ENCODE results near the gene ZNF574. TPM values are rescaled to one million over a fixed set of nuclear protein-coding genes. Genes with fewer than 3 reads are reported as not detected.

ZNF574 gene
- total RNA-seq, 2 experiments from 2014 or later: 16.8 to 17.2 TPM

Other genes with a start within 250 kb of the ZNF574 start
- not detected for gene LYPD4, start 231.5 kb upstream of the ZNF574 start, total RNA-seq
- not detected for gene DMRTC2, start 231.1 kb upstream of the ZNF574 start, total RNA-seq
- gene RPS19, start 215.9 kb upstream of the ZNF574 start, total RNA-seq: 1,000 to 10,000 TPM; 2,995 to 3,062 TPM
- 1 to 10 TPM; 4.7 to 6.4 TPM for gene CD79A, start 198.9 kb upstream of the ZNF574 start, total RNA-seq
- 100 to 1,000 TPM; 294 to 297 TPM for gene ARHGEF1, start 193.0 kb upstream of the ZNF574 start, total RNA-seq
- gene ERFL, start 147.7 kb upstream of the ZNF574 start, total RNA-seq: 1 to 10 TPM; 1.1 to 1.3 TPM
- gene RABAC1, start 116.8 kb upstream of the ZNF574 start, total RNA-seq: 10 to 100 TPM; 68.1 to 73.5 TPM
- 1 to 10 TPM; 2.9 to 3.0 TPM for gene ATP1A3, start 81.9 kb upstream of the ZNF574 start, total RNA-seq
- gene GRIK5, start 6.0 kb upstream of the ZNF574 start, total RNA-seq: under 1 TPM; 0.59 TPM
- 10 to 100 TPM; 55.3 to 57.1 TPM for gene POU2F2, start 56.3 kb downstream of the ZNF574 start, total RNA-seq
- 10 to 100 TPM; 27.4 to 28.6 TPM for gene DEDD2, start 141.5 kb downstream of the ZNF574 start, total RNA-seq
- gene ZNF526, start 144.1 kb downstream of the ZNF574 start, total RNA-seq: 10 to 100 TPM; 17.9 to 18.0 TPM
- 10 to 100 TPM; 50.3 to 50.8 TPM for gene GSK3A, start 166.4 kb downstream of the ZNF574 start, total RNA-seq
- 10 to 100 TPM; 70.0 to 70.8 TPM for gene ERF, start 179.0 kb downstream of the ZNF574 start, total RNA-seq
- 10 to 100 TPM; 49.5 to 51.7 TPM for gene CIC, start 193.1 kb downstream of the ZNF574 start, total RNA-seq
- gene PRR19, start 226.0 kb downstream of the ZNF574 start, total RNA-seq: 1 to 10 TPM; 1.1 to 1.2 TPM
- 10 to 100 TPM; 43.1 to 48.5 TPM for gene PAFAH1B3, start 226.5 kb downstream of the ZNF574 start, total RNA-seq
- gene TMEM145, start 237.1 kb downstream of the ZNF574 start, total RNA-seq: 1 to 10 TPM in 1 of 2 experiments, under 1 TPM in 1; 0.34 to 1.0 TPM
- 10 to 100 TPM in 1 of 2 experiments, 1 to 10 TPM in 1; 9.0 to 10.4 TPM for gene MEGF8, start 249.5 kb downstream of the ZNF574 start, total RNA-seq

All from activated CD8-positive, alpha-beta memory T cell treated with anti-CD3 and anti-CD28 coated beads for 36 hours (primary cell).